GM19395 (cell line): ENCODE measurements around the gene ZNF280D.

ENCODE experiments used
- ATAC-seq: cut with Tn5 transposase; IDR thresholded peaks from one replicate; pipeline ENCODE4 v1.9.1; 2021; ENCODE audit warnings: mild to moderate bottlenecking, moderate library complexity; ENCODE audit not compliant: unreplicated experiment

Gene ZNF280D

GRCh38 chr15:56754772-56755370 lies 21.6 kb upstream of the ZNF280D start:
- ATAC-seq = no peak

GRCh38 chr15:56752986-56753385 lies 19.7 kb upstream of the ZNF280D start:
- no peak for ATAC-seq

DNA sequence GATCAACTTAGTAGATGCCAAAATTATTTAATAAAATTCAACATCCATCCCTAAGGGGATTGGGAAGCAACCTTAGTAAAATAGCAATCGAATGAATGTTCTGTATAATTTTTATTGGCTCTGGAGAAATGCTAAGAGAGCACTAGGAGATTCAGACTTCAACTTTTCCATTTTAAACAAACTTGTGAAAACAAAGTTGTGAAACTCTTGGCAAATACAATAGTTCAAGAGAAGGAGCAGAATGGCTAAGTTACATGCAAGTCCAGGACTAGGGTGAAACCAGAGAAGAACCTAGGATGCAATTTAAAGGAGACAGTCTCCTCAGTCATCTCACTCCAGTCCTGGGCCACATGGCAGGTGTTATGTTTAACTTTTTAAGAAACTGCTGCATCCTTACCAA lies 16.7 kb upstream of the ZNF280D start:
- no peak for ATAC-seq

- no peak for ATAC-seq
Observed at GRCh38 chr15:56744701-56745683, 11.7 kb upstream of the ZNF280D start.

DNA sequence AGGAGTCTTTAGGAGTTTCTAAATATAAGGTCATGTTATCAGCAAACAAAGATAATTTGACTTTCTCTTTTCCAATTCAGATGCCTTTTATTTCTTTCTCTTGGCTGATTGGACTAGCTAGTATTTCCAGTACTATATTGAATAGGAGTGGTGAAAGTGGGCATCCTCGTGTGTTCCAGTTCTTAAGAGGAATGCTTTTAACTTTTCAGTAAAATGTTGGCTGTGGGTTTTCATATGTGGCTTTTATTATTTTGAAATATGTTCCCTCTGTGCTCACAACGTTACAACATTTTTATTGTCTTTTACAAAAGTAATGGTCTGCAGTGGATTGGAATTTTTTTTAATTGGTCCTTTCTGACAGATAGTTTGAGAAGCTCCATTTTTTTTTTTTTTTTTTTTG lies 8.2 kb upstream of the ZNF280D start:
- ATAC-seq = no peak

- no peak for ATAC-seq
Observed at GRCh38 chr15:56739964-56740640, 6.8 kb upstream of the ZNF280D start.

GRCh38 chr15:56739474-56739873 lies 6.2 kb upstream of the ZNF280D start:
- no peak for ATAC-seq

GRCh38 chr15:56737791-56738190 lies 4.5 kb upstream of the ZNF280D start:
- ATAC-seq = no peak

- ATAC-seq = no peak
Observed at GRCh38 chr15:56736881-56737707, 3.8 kb upstream of the ZNF280D start.

GRCh38 chr15:56736308-56736707 lies 3.0 kb upstream of the ZNF280D start:
- ATAC-seq = no peak

GRCh38 chr15:56735589-56735988 lies 2.3 kb upstream of the ZNF280D start:
- no peak for ATAC-seq

DNA sequence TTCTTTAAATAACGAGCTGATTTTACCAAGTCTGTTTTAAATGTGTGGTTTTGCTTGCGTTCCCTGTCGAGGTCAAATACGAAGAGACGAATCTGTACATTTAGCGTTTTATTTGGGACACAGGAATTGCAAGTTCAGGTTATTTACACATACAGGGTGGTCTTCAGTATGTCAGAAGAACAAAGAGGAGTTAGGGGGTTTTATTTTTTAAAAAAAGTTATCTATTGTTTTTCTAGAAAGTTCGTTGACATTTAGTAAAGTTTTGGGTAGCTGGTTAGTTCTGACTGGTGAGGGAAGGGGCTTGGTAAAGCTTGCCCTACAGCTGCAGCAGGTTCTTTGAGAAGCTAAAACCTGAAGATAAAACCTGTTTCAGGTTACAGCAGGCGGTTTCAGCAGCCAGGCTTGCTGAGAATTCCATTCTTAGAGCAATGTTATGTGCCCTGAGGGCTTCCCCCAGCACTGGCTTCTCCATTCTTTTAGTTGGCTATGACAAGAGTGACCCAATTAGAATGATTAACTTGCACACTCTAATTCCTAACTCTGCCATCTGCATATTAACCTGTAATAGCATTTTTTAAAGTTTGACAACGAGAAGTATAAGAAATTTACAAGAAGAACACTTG lies 815 bp upstream of the ZNF280D start:
- ATAC-seq = no peak

GRCh38 chr15:56732886-56733135 lies 498 bp downstream of the ZNF280D start:
- no peak for ATAC-seq

DNA sequence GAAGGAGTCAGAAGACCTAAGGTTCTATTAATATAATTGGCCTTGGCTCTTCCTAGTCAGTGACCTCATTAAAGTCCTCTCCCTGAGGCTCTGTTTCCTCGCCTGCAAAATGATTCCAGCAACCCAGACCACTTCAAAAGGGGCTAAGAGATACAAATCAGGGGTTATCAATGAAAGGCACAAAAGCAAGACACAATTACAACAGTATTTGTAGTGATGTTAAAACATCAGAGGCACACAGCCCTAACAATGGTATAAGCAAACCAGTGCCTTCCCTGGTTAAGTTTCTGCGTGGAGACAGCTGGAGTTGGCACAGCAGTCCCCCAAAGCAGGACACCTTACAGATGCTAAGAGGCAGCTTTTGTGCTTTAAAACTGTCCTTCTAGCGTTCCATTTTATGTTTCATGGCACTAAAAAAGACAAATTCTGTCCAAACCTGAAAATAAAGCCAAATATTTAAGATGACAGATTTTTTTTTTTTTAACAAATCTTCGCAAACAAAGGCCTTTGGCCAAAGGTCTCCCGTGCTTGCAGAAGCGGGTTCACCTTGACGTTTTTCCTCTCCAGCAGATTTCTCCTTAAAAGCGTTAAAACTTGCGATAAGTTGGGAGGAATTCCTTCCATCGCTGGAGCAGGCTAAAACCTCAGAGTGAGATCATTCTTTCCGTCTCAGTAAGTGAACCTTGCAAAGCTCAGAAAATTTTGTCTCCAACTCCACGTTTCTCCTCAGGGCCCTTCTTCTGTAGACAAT lies 999 bp downstream of the ZNF280D start:
- ATAC-seq = peak; percentile 11

DNA sequence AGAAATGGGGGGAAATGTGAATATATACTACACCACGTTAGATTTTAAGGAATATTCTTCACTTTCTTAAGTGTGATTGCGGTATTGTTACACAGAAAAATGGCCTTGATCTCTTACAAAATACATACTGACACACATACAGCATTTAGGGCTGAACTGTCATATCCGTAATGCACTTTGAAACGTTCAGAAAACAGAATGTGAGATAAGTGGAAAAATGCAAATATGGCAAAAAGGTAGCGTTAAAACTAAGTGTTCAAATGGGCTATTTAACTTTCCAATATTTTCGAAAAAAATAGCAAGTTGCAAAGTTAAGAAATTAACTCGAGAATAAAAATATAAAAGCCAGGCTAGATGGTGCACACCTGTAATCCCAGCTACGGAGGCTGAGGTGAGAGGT lies 1.8 kb downstream of the ZNF280D start:
- no peak for ATAC-seq

- ATAC-seq = no peak
Observed at GRCh38 chr15:56729561-56729960, 3.7 kb downstream of the ZNF280D start.

DNA sequence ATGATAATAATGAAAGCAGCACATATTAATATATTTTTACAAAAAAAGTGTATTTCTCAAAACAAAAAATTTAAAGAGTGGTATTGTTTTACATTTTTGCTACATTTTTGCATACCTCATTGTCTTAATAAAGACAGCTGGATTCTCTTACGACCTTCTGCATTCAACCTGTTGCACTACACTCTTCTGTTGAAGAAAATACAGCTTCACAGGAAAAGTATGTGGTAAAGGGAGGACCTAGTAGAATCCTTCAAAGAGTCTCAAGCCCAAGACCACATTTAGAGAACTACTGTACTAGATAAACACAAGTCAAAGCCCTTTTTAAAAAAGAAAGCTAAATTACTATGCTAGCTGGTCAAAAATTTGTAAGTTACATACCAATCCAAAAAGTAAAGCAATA lies 7.9 kb downstream of the ZNF280D start:
- no peak for ATAC-seq

- ATAC-seq = no peak
Observed at GRCh38 chr15:56724232-56724631, 9.1 kb downstream of the ZNF280D start.

DNA sequence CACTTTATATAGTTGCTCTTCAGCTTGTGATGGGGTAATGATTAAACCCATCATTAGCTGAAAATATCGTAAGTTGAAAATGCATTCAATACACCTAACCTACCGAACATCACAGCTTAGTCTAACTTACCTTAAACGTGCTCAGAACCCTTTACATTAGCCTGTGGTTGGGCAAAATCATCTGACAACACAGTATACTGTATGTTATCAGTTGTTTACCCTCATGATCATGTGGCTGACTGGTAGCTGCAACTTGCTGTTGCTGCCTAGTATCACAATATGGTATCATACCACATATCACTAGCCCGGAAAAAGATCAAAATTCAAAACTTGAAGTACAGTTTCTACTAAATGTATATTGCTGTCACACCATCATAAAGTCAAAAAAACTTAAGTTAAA lies 9.5 kb downstream of the ZNF280D start:
- no peak for ATAC-seq
